ENCODE results near the gene CCDC66.
"Not testable (repeated sequence)": the region's sequence is repeated elsewhere in the genome, so short reads cannot be mapped to it uniquely, and the experiment has no call there.

Gene CCDC66

GRCh38 chr3:56573501-56573900 is 16.5 kb downstream of the CCDC66 start:
- H3K4me3 ChIP-seq (ENCODE audit: low read length) = no peak overlapping the region
- no peak for DNase-seq (ENCODE audit: low read depth)
- no peak for TF ChIP-seq CTCF (conservative IDR thresholded peaks at IDR 0.05; ENCODE audit: low read length)

- not testable (repeated sequence) for DNase-seq (ENCODE audit: low read depth); H3K4me3 ChIP-seq (ENCODE audit: low read length)
Measured at GRCh38 chr3:56581941-56582340, 25.0 kb downstream of the CCDC66 start.

- H3K4me3 ChIP-seq (ENCODE audit: low read length); DNase-seq (ENCODE audit: low read depth): not testable (repeated sequence)
Measured at GRCh38 chr3:56584275-56584674, 27.3 kb downstream of the CCDC66 start.

- H3K4me3 ChIP-seq (ENCODE audit: low read length) = no peak overlapping the region
- no peak for DNase-seq (ENCODE audit: low read depth)
- no peak for TF ChIP-seq CTCF (conservative IDR thresholded peaks at IDR 0.05; ENCODE audit: low read length)
Measured at GRCh38 chr3:56590814-56591213, 33.8 kb downstream of the CCDC66 start.

GRCh38 chr3:56591262-56591661 is 34.3 kb downstream of the CCDC66 start:
- H3K4me3 ChIP-seq (ENCODE audit: low read length) = no peak overlapping the region
- no peak for TF ChIP-seq CTCF (conservative IDR thresholded peaks at IDR 0.05; ENCODE audit: low read length)
- DNase-seq (ENCODE audit: low read depth) = no peak

- TF ChIP-seq CTCF (conservative IDR thresholded peaks at IDR 0.05; ENCODE audit: low read length) = no peak
- no peak overlapping the region for H3K4me3 ChIP-seq (ENCODE audit: low read length)
- no peak for DNase-seq (ENCODE audit: low read depth)
Measured at GRCh38 chr3:56593455-56594158, 36.6 kb downstream of the CCDC66 start.

GRCh38 chr3:56595975-56596840 is 39.2 kb downstream of the CCDC66 start:
- no peak overlapping the region for H3K4me3 ChIP-seq (ENCODE audit: low read length)
- no peak for DNase-seq (ENCODE audit: low read depth)
- TF ChIP-seq CTCF (conservative IDR thresholded peaks at IDR 0.05; ENCODE audit: low read length) = no peak

GRCh38 chr3:56608479-56608878 is 51.5 kb downstream of the CCDC66 start:
- H3K4me3 ChIP-seq (ENCODE audit: low read length); DNase-seq (ENCODE audit: low read depth): not testable (repeated sequence)

All from AG10803 (cell line).